GM12874 (cell line): ENCODE measurements around the gene OGFOD2.

Source experiments
- CTCF ChIP-seq: IDR thresholded peaks from 2 replicates; pipeline ENCODE4 v1.5.1; 2011; ENCODE audit warnings: low read depth, mild to moderate bottlenecking, control low read depth, low read length, moderate library complexity; ENCODE audit not compliant: insufficient read depth

Gene OGFOD2

DNA sequence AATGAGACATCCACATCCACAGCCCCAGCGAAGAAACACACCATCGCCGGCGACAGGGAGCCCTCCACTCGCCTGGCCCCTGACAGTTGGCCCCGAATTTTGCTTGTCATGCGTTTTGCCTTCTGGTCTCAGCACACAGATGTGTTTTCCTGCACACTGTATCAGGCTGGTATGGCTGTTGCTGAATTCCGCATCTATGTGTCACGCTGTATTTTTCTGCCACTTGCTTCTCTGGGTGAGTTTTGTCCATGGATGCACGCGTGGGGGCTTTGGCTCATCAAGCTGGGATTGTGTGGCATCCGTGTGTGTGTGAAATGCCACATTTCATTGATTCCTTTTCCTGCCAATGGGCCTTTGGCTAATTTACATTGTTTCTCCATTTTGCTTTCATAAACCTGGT lies 31.9 kb downstream of the OGFOD2 start:
- no peak for TF ChIP-seq CTCF

- no peak for TF ChIP-seq CTCF
These were observed 35.1 kb downstream of the OGFOD2 start for GRCh38 chr12:123010110-123010509.

DNA sequence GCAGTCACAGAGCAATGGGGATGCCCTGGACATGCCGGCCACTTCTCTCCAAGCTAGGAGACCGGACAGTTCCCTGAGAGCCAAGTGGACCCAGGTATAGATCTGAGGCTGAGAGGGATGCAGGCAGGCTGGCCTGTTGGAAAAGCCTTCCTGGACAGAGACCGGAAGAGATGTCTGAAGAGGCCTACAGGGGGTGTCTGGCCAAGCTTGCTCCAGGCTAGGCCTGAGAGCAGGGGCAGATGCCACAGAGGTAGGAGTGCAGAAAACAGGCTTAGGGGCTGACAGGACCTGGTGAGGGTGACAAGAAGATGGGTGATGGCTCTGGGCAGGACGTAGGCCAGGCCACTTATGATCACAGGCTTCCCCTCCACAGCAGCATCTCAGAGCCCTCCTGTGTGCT lies 35.6 kb downstream of the OGFOD2 start:
- TF ChIP-seq CTCF: no peak

DNA sequence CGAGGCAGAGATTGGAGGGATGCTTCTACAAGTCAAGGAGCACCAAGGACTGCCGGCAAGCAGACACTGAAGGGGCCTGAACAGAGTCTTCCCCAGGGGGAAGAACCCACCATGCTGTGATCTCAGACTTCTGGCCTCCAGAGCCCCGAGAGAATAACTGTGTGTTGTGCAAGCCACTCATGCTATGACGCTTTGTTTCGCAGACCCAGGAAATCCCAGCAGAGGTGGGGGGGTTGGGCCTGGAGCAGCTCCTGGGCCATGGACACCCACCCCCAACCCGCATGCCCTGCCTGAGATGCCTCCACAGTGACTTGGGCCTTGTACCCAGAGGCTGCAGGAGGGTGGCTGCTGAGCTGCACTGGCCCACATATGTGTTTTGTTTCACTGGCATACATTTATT lies 36.7 kb downstream of the OGFOD2 start:
- no peak for TF ChIP-seq CTCF

DNA sequence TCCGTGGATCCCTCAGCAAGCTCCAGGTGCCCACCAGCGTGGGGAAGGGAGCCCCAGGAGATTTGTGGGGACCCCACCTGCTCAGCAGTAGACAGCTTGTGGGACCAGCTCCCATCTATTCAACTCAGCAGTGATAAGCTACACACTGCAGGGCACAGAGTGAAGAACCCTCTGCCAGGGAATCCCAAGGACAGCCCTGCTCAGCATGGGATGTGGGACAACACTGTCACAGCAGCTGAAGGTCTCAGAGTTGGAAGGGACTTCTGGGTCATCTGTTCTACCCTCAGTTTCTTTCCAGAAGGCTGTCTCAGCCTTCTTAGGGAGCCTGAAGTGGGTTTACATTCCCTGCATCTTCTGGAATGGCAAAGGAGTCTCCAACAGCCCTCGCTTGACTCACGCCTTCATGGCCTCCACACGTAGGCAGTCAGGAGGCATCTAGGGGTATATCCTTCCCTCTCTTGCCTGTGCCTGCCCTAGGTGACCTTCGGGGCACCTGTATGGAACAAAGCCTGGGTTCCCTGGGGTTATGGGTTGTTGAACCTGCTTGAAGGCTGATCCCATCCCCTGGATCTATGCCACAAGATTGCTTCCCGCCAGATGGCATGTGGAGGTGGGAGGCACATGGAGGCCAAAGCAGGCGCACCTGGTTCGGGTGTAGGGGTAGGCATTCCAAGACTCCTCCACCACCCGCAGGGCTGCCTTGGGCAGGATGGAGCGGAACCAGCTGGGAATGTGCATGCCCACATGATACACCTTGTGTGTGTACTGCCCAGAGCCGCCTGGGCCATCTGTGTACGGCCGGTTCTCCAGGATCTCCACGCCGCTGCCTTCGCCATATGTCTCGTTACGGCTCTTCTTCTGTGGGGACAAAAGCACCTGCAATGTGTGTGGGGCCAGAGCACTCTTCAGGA lies 38.4 kb downstream of the OGFOD2 start:
- no peak for TF ChIP-seq CTCF

DNA sequence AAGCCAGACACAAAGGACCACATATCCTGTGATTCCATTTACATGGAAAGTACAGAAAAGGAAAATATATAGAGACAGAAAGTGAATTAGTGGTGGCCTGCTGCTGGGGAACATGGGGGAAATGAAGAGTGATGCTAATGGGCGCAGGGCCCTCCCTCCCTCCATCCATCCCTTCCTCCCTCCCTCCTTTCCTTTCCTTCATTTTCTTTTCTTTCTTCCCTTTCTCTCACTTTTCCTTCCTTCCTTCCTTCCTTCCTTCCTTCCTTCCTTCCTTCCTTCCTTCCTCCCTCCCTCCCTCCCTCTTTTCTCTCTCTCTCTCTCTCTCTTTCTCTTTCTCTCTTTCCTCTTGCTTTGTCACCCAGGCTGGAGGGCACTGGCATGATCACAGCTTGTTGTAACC lies 42.7 kb downstream of the OGFOD2 start:
- TF ChIP-seq CTCF: no peak

- no peak for TF ChIP-seq CTCF
These were observed 44.7 kb downstream of the OGFOD2 start for GRCh38 chr12:123019841-123020138.
